Measurements from ENCODE around the gene PPP1R2B.
"Not testable (repeated sequence)": the region's sequence is repeated elsewhere in the genome, so short reads cannot be mapped to it uniquely, and the experiment has no call there.

The PPP1R2B gene

GRCh38 chr5:156834916-156835315 is 15.2 kb upstream of the PPP1R2B start:
- DNase-seq = no peak
- Histone ChIP-seq H3K27me3 (ENCODE audit: insufficient read depth, low read depth, severe bottlenecking) (no peaks in the 10 kb centered on the region), H3K36me3 (no peaks in the 10 kb centered on the region), H3K4me3 (ENCODE audit: low read depth, low read length) (no peak overlapping the region), H3K27ac (no peak overlapping the region), H3K9me3 (ENCODE audit: severe bottlenecking) (no peaks in the 10 kb centered on the region)
- TF ChIP-seq CTCF (IDR thresholded peaks at IDR 0.05; ENCODE audit: low read depth, low read length) = no peak

- TF ChIP-seq CTCF (IDR thresholded peaks at IDR 0.05; ENCODE audit: low read depth, low read length) = peak; percentile 46; the same call in 1 of the 2 replicates
- no peak for DNase-seq
- no peaks in the 10 kb centered on the region for H3K27me3 ChIP-seq (ENCODE audit: insufficient read depth, low read depth, severe bottlenecking)
- no peaks in the 10 kb centered on the region for H3K9me3 ChIP-seq (ENCODE audit: severe bottlenecking)
- no peak overlapping the region for H3K27ac ChIP-seq
- no peaks in the 10 kb centered on the region for H3K36me3 ChIP-seq
- H3K4me3 ChIP-seq (ENCODE audit: low read depth, low read length) = no peak overlapping the region
Observed at GRCh38 chr5:156835905-156836304, 14.2 kb upstream of the PPP1R2B start.

- Histone ChIP-seq H3K4me3 (ENCODE audit: low read depth, low read length) (no peak overlapping the region), H3K27me3 (ENCODE audit: insufficient read depth, low read depth, severe bottlenecking) (no peaks in the 10 kb centered on the region), H3K9me3 (ENCODE audit: severe bottlenecking) (no peaks in the 10 kb centered on the region), H3K36me3 (no peaks in the 10 kb centered on the region), H3K27ac (no peak overlapping the region)
- no peak for DNase-seq
- no peak for TF ChIP-seq CTCF (IDR thresholded peaks at IDR 0.05; ENCODE audit: low read depth, low read length)
Observed at GRCh38 chr5:156836846-156837245, 13.2 kb upstream of the PPP1R2B start.

GRCh38 chr5:156838961-156839360 is 11.1 kb upstream of the PPP1R2B start:
- H3K36me3 ChIP-seq = no peaks in the 10 kb centered on the region
- TF ChIP-seq CTCF (IDR thresholded peaks at IDR 0.05; ENCODE audit: low read depth, low read length) = no peak
- DNase-seq = no peak
- H3K27me3 ChIP-seq (ENCODE audit: insufficient read depth, low read depth, severe bottlenecking) = no peaks in the 10 kb centered on the region
- H3K27ac ChIP-seq = no peak overlapping the region
- no peaks in the 10 kb centered on the region for H3K9me3 ChIP-seq (ENCODE audit: severe bottlenecking)
- H3K4me3 ChIP-seq (ENCODE audit: low read depth, low read length) = no peak overlapping the region

- no peak for TF ChIP-seq CTCF (IDR thresholded peaks at IDR 0.05; ENCODE audit: low read depth, low read length)
- no peak for DNase-seq
- Histone ChIP-seq H3K27ac (no peak overlapping the region), H3K36me3 (no peaks in the 10 kb centered on the region), H3K9me3 (ENCODE audit: severe bottlenecking) (no peaks in the 10 kb centered on the region), H3K4me3 (ENCODE audit: low read depth, low read length) (no peak overlapping the region), H3K27me3 (ENCODE audit: insufficient read depth, low read depth, severe bottlenecking) (no peaks in the 10 kb centered on the region)
Observed at GRCh38 chr5:156841737-156842136, 8.4 kb upstream of the PPP1R2B start.

GRCh38 chr5:156846914-156847313 is 3.2 kb upstream of the PPP1R2B start:
- no peak for DNase-seq
- H3K36me3 ChIP-seq = no peaks in the 10 kb centered on the region
- no peaks in the 10 kb centered on the region for H3K27me3 ChIP-seq (ENCODE audit: insufficient read depth, low read depth, severe bottlenecking)
- H3K4me3 ChIP-seq (ENCODE audit: low read depth, low read length) = no peak overlapping the region
- TF ChIP-seq CTCF (IDR thresholded peaks at IDR 0.05; ENCODE audit: low read depth, low read length) = no peak
- no peaks in the 10 kb centered on the region for H3K9me3 ChIP-seq (ENCODE audit: severe bottlenecking)
- H3K27ac ChIP-seq = no peak overlapping the region

GRCh38 chr5:156848447-156848846 is 1.6 kb upstream of the PPP1R2B start:
- not testable (repeated sequence) for H3K27ac ChIP-seq; H3K4me3 ChIP-seq (ENCODE audit: low read depth, low read length); H3K9me3 ChIP-seq (ENCODE audit: severe bottlenecking); DNase-seq; H3K27me3 ChIP-seq (ENCODE audit: insufficient read depth, low read depth, severe bottlenecking); H3K36me3 ChIP-seq

All from WERI-Rb-1 (cell line).